Mucosa of descending colon (tissue), 3 donors: ENCODE measurements around the gene DPM2. TPM values are rescaled to one million over a fixed set of nuclear protein-coding genes. Genes with fewer than 3 reads are reported as not detected.

Experiments used
- ATAC-seq: fragments of 200-7000 bp; cut with Tn5 transposase; one replicate; pipeline ENCODE4 v1.9.1; 2020; ENCODE audit warnings: mild to moderate bottlenecking, moderate library complexity
- DNase-seq, 3 donors: peaks; one replicate each; pipeline ENCODE4 v3.0.0-alpha.2; 2020
- H3K36me3 ChIP-seq: fragments of 200-600 bp; one replicate; pipeline ENCODE4 v1.8.0; 2021; ENCODE audit warnings: low read depth, mild to moderate bottlenecking
- H3K4me1 ChIP-seq: fragments of 200-600 bp; one replicate; pipeline ENCODE4 v1.8.0; 2021; ENCODE audit warnings: low read depth, mild to moderate bottlenecking
- H3K4me3 ChIP-seq: fragments of 200-600 bp; one replicate; pipeline ENCODE4 v1.8.0; 2021; ENCODE audit warnings: mild to moderate bottlenecking
- H3K9me3 ChIP-seq: fragments of 200-600 bp; one replicate; pipeline ENCODE4 v1.8.0; 2021; ENCODE audit warnings: mild to moderate bottlenecking
- intact Hi-C, 2 donors: fragments of 100-400 bp; cut with DNase I in 1 of 2; cut with micrococcal nuclease in 1 of 2; formaldehyde crosslinking; loops; one replicate each; pipeline versions ENCODE4 v1.11.0 to v1.11.1; 2022; cut with DNase I, micrococcal nuclease
- total RNA-seq, 3 donors: library from RNA; stranded (reverse); fragmentation: NEBNext Ultra II Directional in 2 of 3; extraction: Animal tissue kit (Norgen Biotek cat#: 25700) in 2 of 3; gene quantifications; one replicate each; pipeline versions ENCODE4 v1.2.1 to v1.2.4, GENCODE V29; 2021 to 2023
- TF ChIP-seq, protein P1 (sequence below): fragments of 200-600 bp; IDR thresholded peaks from one replicate; pipeline ENCODE4 v1.8.0; 2022; ENCODE audit warnings: antibody characterized with exemption, mild to moderate bottlenecking
- donor health status: DM: no; HTN: no; CAD: no; lungs with moderate emphysema.
- donor health status: DM: no; HTN: no; CAD: no.
- donor health status: DM: no; HTN: yes; CAD: no.

The DPM2 gene
- total RNA-seq, 3 donors from 2014 or later: 23.0 to 30.4 (median 29.4) TPM

- peak in 2 of 3 donors; percentile 58 to 65 for DNase-seq
Measured at GRCh38 chr9:127910613-127911205, 26.9 kb downstream of the DPM2 start.

GRCh38 chr9:127909839-127910273 lies 27.8 kb downstream of the DPM2 start:
- Histone ChIP-seq H3K4me1 (peaks cover 54% of the 10 kb centered on the region), H3K36me3 (no peaks in the 10 kb centered on the region), H3K9me3 (no peaks in the 10 kb centered on the region), H3K4me3 (no peak overlapping the region)
- TF ChIP-seq, protein P1, sequence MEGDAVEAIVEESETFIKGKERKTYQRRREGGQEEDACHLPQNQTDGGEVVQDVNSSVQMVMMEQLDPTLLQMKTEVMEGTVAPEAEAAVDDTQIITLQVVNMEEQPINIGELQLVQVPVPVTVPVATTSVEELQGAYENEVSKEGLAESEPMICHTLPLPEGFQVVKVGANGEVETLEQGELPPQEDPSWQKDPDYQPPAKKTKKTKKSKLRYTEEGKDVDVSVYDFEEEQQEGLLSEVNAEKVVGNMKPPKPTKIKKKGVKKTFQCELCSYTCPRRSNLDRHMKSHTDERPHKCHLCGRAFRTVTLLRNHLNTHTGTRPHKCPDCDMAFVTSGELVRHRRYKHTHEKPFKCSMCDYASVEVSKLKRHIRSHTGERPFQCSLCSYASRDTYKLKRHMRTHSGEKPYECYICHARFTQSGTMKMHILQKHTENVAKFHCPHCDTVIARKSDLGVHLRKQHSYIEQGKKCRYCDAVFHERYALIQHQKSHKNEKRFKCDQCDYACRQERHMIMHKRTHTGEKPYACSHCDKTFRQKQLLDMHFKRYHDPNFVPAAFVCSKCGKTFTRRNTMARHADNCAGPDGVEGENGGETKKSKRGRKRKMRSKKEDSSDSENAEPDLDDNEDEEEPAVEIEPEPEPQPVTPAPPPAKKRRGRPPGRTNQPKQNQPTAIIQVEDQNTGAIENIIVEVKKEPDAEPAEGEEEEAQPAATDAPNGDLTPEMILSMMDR: no peak
- intact Hi-C loops: no loop called here
- ATAC-seq (no peak), DNase-seq (peak in 1 of 3 donors; percentile 47)

More at GRCh38 chr9:127910613-127911205, 26.9 kb downstream of the DPM2 start:
- no peaks in the 10 kb centered on the region for H3K9me3 ChIP-seq
- TF ChIP-seq, protein P1: no peak
- no peaks in the 10 kb centered on the region for H3K36me3 ChIP-seq
- peak; percentile 30 for ATAC-seq
- peaks cover 55% of the 10 kb centered on the region for H3K4me1 ChIP-seq
- no peak overlapping the region for H3K4me3 ChIP-seq
- intact Hi-C loops: no loop called here

DNA sequence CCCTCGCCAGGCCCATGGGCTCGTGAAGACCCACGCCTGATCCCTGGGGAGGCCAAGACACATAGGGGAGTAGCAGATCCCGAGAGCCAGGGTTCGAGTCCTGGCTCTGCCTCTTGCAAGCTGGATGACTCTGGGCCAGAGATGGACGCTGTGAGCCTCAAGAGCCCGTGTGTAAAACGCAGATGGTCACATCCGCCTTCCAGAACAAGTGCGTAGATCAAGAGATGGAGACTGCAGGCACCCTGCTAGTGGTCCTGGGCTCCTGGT lies 29.1 kb downstream of the DPM2 start:
- intact Hi-C loops: no loop called here
- no peaks in the 10 kb centered on the region for H3K36me3 ChIP-seq
- ATAC-seq: no peak
- DNase-seq: no peak
- H3K9me3 ChIP-seq: no peaks in the 10 kb centered on the region
- TF ChIP-seq, protein P1: no peak
- peaks cover 58% of the 10 kb centered on the region for H3K4me1 ChIP-seq
- no peak overlapping the region for H3K4me3 ChIP-seq

- DNase-seq (no peak), ATAC-seq (no peak)
- intact Hi-C loops: no loop called here
- no peaks in the 10 kb centered on the region for H3K9me3 ChIP-seq
- H3K36me3 ChIP-seq: no peaks in the 10 kb centered on the region
- H3K4me1 ChIP-seq: peaks cover 61% of the 10 kb centered on the region
- TF ChIP-seq, protein P1: no peak
- no peak overlapping the region for H3K4me3 ChIP-seq
Measured at GRCh38 chr9:127907867-127908659, 29.6 kb downstream of the DPM2 start.

DNA sequence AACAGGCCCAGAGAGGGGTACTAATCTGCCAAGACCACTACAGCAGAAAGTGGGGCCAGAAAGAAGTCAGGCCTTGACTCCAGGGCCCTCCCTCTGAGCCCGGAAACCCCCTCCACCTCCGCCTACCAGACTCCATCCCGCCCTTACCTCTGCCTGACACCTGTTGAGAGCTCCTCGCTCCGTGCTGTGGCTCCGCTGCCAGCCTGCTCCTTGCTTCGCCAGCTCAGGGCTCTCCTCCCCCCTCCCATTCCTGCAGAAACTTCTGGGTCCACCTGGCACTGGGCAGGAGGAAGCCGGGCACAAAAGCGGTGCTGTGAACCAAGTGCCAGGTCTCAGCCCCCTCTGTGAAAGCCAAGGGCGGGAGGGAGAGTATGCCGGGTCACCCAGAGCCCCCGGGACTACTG lies 31.9 kb downstream of the DPM2 start:
- DNase-seq (peak in 2 of 3 donors; percentile 69 to 83), ATAC-seq (peak; percentile 39)
- no peak overlapping the region for H3K4me3 ChIP-seq
- H3K9me3 ChIP-seq: no peaks in the 10 kb centered on the region
- H3K36me3 ChIP-seq: no peaks in the 10 kb centered on the region
- TF ChIP-seq, protein P1: no peak
- H3K4me1 ChIP-seq: peaks cover 68% of the 10 kb centered on the region
- intact Hi-C loops: no loop called here
